ENCODE measurements around the gene MISP. TPM values are rescaled to one million over a fixed set of nuclear protein-coding genes. Genes with fewer than 3 reads are reported as not detected.
A peak's percentile ranks its signal among the peaks of the same experiment; 100 is the strongest.

The MISP gene
- total and polyA plus RNA-seq, 2 of the 13 experiments (the other 11 are each of a cell fraction or from before 2014, with no cell fraction given) = 0.67 to 1.3 TPM

DNA sequence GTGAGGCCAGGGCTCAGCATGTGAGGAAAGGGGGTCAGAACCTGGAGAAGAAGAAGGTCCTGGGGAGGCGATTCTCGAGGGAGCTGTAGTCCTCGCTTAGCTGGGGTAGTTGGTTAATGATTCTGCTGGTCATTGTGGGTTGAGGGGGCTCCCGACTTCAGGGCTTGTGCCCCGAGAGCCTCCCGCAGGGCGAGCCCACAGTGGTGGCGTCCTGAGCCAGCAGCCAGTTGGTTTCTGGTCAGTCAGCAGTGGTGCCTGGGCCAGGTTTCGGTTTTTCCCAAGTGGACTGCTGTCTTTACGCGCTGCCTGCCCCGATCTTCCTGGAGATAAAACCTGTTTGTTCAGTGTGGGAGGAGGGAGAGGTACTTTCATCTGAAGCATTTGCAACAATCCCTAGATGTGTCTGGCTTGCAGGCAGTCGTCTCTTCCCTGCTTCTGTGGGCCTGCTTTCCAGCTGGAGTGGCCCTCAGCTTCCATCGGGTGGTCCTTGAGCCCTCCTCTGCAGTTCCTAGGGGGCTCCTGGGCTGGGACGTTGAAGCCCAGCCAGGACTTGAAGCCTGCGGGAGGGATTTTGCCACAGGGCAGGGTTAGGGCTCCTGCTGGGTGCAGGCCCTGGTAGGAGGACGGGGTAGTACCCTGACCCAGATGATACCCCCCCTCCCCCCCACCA, 49.6 kb downstream of the MISP start (continued):
- TF ChIP-seq, protein P1, sequence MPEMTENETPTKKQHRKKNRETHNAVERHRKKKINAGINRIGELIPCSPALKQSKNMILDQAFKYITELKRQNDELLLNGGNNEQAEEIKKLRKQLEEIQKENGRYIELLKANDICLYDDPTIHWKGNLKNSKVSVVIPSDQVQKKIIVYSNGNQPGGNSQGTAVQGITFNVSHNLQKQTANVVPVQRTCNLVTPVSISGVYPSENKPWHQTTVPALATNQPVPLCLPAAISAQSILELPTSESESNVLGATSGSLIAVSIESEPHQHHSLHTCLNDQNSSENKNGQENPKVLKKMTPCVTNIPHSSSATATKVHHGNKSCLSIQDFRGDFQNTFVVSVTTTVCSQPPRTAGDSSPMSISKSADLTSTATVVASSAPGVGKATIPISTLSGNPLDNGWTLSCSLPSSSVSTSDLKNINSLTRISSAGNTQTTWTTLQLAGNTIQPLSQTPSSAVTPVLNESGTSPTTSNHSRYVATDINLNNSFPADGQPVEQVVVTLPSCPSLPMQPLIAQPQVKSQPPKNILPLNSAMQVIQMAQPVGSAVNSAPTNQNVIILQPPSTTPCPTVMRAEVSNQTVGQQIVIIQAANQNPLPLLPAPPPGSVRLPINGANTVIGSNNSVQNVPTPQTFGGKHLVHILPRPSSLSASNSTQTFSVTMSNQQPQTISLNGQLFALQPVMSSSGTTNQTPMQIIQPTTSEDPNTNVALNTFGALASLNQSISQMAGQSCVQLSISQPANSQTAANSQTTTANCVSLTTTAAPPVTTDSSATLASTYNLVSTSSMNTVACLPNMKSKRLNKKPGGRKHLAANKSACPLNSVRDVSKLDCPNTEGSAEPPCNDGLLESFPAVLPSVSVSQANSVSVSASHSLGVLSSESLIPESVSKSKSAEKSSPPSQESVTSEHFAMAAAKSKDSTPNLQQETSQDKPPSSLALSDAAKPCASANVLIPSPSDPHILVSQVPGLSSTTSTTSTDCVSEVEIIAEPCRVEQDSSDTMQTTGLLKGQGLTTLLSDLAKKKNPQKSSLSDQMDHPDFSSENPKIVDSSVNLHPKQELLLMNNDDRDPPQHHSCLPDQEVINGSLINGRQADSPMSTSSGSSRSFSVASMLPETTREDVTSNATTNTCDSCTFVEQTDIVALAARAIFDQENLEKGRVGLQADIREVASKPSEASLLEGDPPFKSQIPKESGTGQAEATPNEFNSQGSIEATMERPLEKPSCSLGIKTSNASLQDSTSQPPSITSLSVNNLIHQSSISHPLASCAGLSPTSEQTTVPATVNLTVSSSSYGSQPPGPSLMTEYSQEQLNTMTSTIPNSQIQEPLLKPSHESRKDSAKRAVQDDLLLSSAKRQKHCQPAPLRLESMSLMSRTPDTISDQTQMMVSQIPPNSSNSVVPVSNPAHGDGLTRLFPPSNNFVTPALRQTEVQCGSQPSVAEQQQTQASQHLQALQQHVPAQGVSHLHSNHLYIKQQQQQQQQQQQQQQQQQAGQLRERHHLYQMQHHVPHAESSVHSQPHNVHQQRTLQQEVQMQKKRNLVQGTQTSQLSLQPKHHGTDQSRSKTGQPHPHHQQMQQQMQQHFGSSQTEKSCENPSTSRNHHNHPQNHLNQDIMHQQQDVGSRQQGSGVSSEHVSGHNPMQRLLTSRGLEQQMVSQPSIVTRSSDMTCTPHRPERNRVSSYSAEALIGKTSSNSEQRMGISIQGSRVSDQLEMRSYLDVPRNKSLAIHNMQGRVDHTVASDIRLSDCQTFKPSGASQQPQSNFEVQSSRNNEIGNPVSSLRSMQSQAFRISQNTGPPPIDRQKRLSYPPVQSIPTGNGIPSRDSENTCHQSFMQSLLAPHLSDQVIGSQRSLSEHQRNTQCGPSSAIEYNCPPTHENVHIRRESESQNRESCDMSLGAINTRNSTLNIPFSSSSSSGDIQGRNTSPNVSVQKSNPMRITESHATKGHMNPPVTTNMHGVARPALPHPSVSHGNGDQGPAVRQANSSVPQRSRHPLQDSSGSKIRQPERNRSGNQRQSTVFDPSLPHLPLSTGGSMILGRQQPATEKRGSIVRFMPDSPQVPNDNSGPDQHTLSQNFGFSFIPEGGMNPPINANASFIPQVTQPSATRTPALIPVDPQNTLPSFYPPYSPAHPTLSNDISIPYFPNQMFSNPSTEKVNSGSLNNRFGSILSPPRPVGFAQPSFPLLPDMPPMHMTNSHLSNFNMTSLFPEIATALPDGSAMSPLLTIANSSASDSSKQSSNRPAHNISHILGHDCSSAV (CRISPR knock-in tag; IDR thresholded peaks at IDR 0.05; ENCODE audit: borderline replicate concordance) = no peak
- TF ChIP-seq, protein P2, sequence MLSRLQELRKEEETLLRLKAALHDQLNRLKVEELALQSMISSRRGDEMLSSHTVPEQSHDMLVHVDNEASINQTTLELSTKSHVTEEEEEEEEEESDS (CRISPR knock-in tag; IDR thresholded peaks at IDR 0.05; ENCODE audit: borderline replicate concordance) = no peak
- TF ChIP-seq ZNF12 (CRISPR knock-in tag; IDR thresholded peaks at IDR 0.05) (no peak), DNMT3B (CRISPR knock-in tag; conservative IDR thresholded peaks at IDR 0.05) (no peak), ZNF530 (CRISPR knock-in tag; IDR thresholded peaks at IDR 0.05; ENCODE audit: low read depth) (no peak), ZNF230 (CRISPR knock-in tag; IDR thresholded peaks at IDR 0.05) (no peak), FLYWCH1 (CRISPR knock-in tag; IDR thresholded peaks at IDR 0.05) (no peak), KLF11 (CRISPR knock-in tag; IDR thresholded peaks at IDR 0.05) (no peak), MBD4 (IDR thresholded peaks at IDR 0.05; ENCODE audit: borderline replicate concordance, low read length) (no peak), KMT2B (CRISPR knock-in tag; IDR thresholded peaks at IDR 0.05) (no peak), HNRNPK (IDR thresholded peaks at IDR 0.05; ENCODE audit: low read depth, low read length, poor library complexity, severe bottlenecking) (no peak), SMARCC2 (IDR thresholded peaks at IDR 0.05) (no peak), POLR2AphosphoS5 (IDR thresholded peaks at IDR 0.05; ENCODE audit: low read depth, low read length) (no peak), SALL1 (CRISPR knock-in tag; IDR thresholded peaks at IDR 0.05) (0 out of 2 replicates have a peak, but pooled peaks have one; percentile 23), NKX3-1 (CRISPR knock-in tag; IDR thresholded peaks at IDR 0.05) (no peak), ZNF788 (CRISPR knock-in tag; IDR thresholded peaks at IDR 0.05; ENCODE audit: borderline replicate concordance) (no peak), ZKSCAN5 (CRISPR knock-in tag; IDR thresholded peaks at IDR 0.05) (no peak)

Measured in HepG2 (cell line).